ENCODE data around the gene SENP3.

GRCh38 chr17:7618608-7619007 lies 56.9 kb downstream of the SENP3 start:
- TF ChIP-seq CTCF (IDR thresholded peaks at IDR 0.05) (no peak), POLR2A (IDR thresholded peaks at IDR 0.05) (no peak), POLR2AphosphoS5 (IDR thresholded peaks at IDR 0.05) (no peak)

Measured in suprapubic skin (tissue), 4 donors.